ENCODE results near the gene OR6B1. TPM values are rescaled to one million over a fixed set of nuclear protein-coding genes. Genes with fewer than 3 reads are reported as not detected.

OR6B1 gene
- total and polyA plus RNA-seq, 2 of the 8 experiments (the other 6 are each of a cell fraction or from before 2014, with no cell fraction given), result not detected

DNA sequence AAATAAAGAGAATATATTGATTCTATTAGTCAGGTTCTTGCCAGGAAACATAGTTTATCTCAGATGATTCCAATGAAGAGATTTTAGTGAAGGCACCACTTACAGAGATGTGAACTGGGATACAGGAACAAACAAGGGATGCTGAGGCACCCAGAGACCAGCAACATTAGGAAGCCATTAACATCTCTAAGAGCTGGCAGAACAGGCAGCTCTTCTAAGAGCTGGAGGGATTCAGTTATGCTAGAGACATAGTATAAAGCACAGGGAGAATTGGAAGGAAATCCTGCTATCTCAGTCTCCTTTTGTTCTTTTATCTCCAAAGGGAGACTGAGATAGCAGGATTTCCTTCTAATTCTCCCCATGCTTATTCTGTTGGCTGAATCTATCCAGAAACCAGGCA, 22.0 kb downstream of the OR6B1 start:
- H3K4me2 ChIP-seq (ENCODE audit: insufficient read depth in 1 of 2, low read depth in 2 of 2, low read length in 2 of 2), result no peak overlapping the region
- no peak overlapping the region for H2BK5ac ChIP-seq (ENCODE audit: low read depth, low read length)
- H2BK12ac ChIP-seq (ENCODE audit: low read depth, low read length), result no peak overlapping the region
- H3K56ac ChIP-seq (replicated peaks; ENCODE audit: insufficient read length, low read depth, low read length), result no peak overlapping the region
- no peak for TF ChIP-seq TEAD4 (IDR thresholded peaks at IDR 0.05; ENCODE audit: low read depth, low read length)
- no peak for TF ChIP-seq HDAC6 (IDR thresholded peaks at IDR 0.05; ENCODE audit: low read depth, low read length)
- no peak for TF ChIP-seq CHD2 (IDR thresholded peaks at IDR 0.05; ENCODE audit: low read length)
- no peak for TF ChIP-seq TBP (IDR thresholded peaks at IDR 0.05; ENCODE audit: low read depth, low read length)
- TF ChIP-seq POLR2A (IDR thresholded peaks at IDR 0.05; ENCODE audit: control extremely low read depth in 1 of 2, low read depth in 2 of 2, low read length in 2 of 2), result no peak
- TF ChIP-seq KDM5A (IDR thresholded peaks at IDR 0.05; ENCODE audit: low read length), result no peak
- H2AFZ ChIP-seq (ENCODE audit: low read length), result no peak overlapping the region
- H3K79me2 ChIP-seq (ENCODE audit: control insufficient read depth in 1 of 2, insufficient read depth in 2 of 2, low read length in 2 of 2), result no peaks in the 10 kb centered on the region
- no peak overlapping the region for H4K5ac ChIP-seq (ENCODE audit: insufficient read length, low read depth, low read length)
- H3K4me3 ChIP-seq (ENCODE audit: extremely low read depth in 1 of 4, insufficient read depth in 2 of 4, low read depth in 3 of 4, low read length in 4 of 4), result no peak overlapping the region
- no peaks in the 10 kb centered on the region for H3K23me2 ChIP-seq (ENCODE audit: low read depth, low read length)
- DNase-seq (ENCODE audit: low read depth in 1 of 2, low spot score in 2 of 2) (no peak), FAIRE-seq (no peak)
- H3K27me3 ChIP-seq (replicated peaks in 1 of 4; ENCODE audit: control insufficient read depth in 3 of 4, extremely low read depth in 1 of 4, insufficient read depth in 3 of 4, low read length in 3 of 4), result no peaks in the 10 kb centered on the region
- no peaks in the 10 kb centered on the region for H3K36me3 ChIP-seq (ENCODE audit: control insufficient read depth in 2 of 4, insufficient read depth in 4 of 4, low read length in 3 of 4)
- no peak overlapping the region for H2BK120ac ChIP-seq (replicated peaks; ENCODE audit: low read depth, low read length)
- H3K18ac ChIP-seq (ENCODE audit: extremely low read depth, low read length), result no peak overlapping the region
- H4K8ac ChIP-seq (ENCODE audit: extremely low read depth, insufficient read depth, low read length), result no peak overlapping the region
- no peak overlapping the region for H3K4ac ChIP-seq (replicated peaks; ENCODE audit: insufficient read length, low read depth, low read length)
- H3K14ac ChIP-seq (ENCODE audit: insufficient read length), result no peak overlapping the region
- no peak overlapping the region for H3K9ac ChIP-seq (replicated peaks in 1 of 4; ENCODE audit: extremely low read depth in 1 of 4, low read depth in 3 of 4, low read length in 3 of 4)
- no peak overlapping the region for H2AK5ac ChIP-seq (ENCODE audit: low read depth, low read length)
- H3K4me1 ChIP-seq (replicated peaks in 1 of 4; ENCODE audit: control insufficient read depth in 3 of 4, insufficient read depth in 4 of 4, low read length in 3 of 4), result no peaks in the 10 kb centered on the region; a peak in 1 of 7 replicates
- H4K20me1 ChIP-seq (replicated peaks in 1 of 2; ENCODE audit: control insufficient read depth in 1 of 2, insufficient read depth in 2 of 2, low read length in 2 of 2), result no peaks in the 10 kb centered on the region
- H3K79me1 ChIP-seq (ENCODE audit: low read depth, low read length), result no peaks in the 10 kb centered on the region
- H2BK20ac ChIP-seq (ENCODE audit: low read length), result no peak overlapping the region
- H3K23ac ChIP-seq (ENCODE audit: insufficient read length), result no peak overlapping the region
- H2BK15ac ChIP-seq (ENCODE audit: low read length), result no peak overlapping the region
- H4K91ac ChIP-seq (replicated peaks; ENCODE audit: insufficient read length, low read length), result no peak overlapping the region
- no peaks in the 10 kb centered on the region for H3K9me3 ChIP-seq (ENCODE audit: insufficient read depth in 2 of 2, low read depth in 1 of 2, low read length in 1 of 2)
- no peak overlapping the region for H3K27ac ChIP-seq (ENCODE audit: low read depth, low read length)
- CTCF ChIA-PET (ENCODE audit: partially characterized antibody), result interaction anchor here (0.8 to 1.4 kb wide), 3 partner anchors 10 to 285 kb away, joined by 3 read pairs; no protein-coding TSS in a partner anchor
- POLR2A ChIA-PET (ENCODE audit: partially characterized antibody), result no interaction called here

All from H1 (cell line).